ENCODE data around the gene HECW1.
A peak's percentile ranks its signal among the peaks of the same experiment; 100 is the strongest.
"Not testable (repeated sequence)": the region's sequence is repeated elsewhere in the genome, so short reads cannot be mapped to it uniquely, and the experiment has no call there.

The HECW1 gene

GRCh38 chr7:43121973-43122372 is 9.5 kb downstream of the HECW1 start:
- no peak overlapping the region for H3K27ac Mint-ChIP-seq
- no peaks in the 10 kb centered on the region for H3K9me3 Mint-ChIP-seq
- no peaks in the 10 kb centered on the region for H3K4me1 Mint-ChIP-seq
- DNase-seq (ENCODE audit: low spot score in 2 of 2) (no peak), ATAC-seq (no peak)
- no peak overlapping the region for H3K4me3 Mint-ChIP-seq
- H3K36me3 Mint-ChIP-seq: no peaks in the 10 kb centered on the region

DNA sequence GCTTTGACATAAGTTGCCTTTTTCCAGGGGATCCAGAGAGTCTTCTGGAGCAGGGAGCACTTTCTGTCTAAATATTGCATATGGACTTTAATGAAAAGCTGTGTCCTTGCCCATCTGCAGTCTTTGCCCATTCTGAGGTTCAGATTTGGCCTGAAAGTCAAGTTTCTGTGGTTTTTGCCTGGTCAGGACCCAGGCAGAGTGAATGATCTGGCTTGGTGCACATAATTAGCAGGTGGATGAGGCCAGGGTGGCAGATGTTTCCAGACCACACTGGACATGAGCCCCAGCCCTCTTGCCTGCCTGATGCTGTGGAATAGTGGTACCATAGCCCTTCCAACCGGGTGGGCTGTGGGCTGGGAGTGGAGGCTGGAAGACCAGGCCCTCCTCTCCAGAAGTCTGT is 11.0 kb downstream of the HECW1 start:
- Mint-ChIP-seq H3K4me1 (no peaks in the 10 kb centered on the region), H3K36me3 (no peaks in the 10 kb centered on the region), H3K9me3 (no peaks in the 10 kb centered on the region), H3K4me3 (no peak overlapping the region), H3K27ac (no peak overlapping the region)
- DNase-seq (ENCODE audit: low spot score in 2 of 2) (no peak), ATAC-seq (no peak)

GRCh38 chr7:43124388-43124787 is 11.9 kb downstream of the HECW1 start:
- no peak for DNase-seq (ENCODE audit: low spot score in 2 of 2)
- no peak overlapping the region for H3K27ac Mint-ChIP-seq
- no peaks in the 10 kb centered on the region for H3K4me1 Mint-ChIP-seq
- no peaks in the 10 kb centered on the region for H3K36me3 Mint-ChIP-seq
- ATAC-seq: no peak
- no peak overlapping the region for H3K4me3 Mint-ChIP-seq
- no peaks in the 10 kb centered on the region for H3K9me3 Mint-ChIP-seq

DNA sequence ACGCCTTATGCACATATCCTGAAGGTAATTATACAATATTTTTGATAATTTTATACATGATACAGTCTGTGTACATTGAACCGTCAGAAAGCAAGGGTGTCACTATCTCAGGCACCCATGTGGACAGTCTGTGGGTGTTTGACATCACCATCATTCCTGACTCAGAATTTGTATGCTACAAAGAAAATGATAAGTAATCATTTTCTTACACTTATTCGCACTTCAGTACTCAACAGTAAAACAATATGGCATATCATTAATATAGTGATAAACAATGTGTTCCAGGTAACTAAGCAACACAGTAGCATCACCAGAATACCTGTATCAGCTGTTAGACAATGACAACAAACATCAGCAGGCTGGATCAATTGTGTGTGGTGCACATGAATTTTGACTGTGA is 17.9 kb downstream of the HECW1 start:
- Mint-ChIP-seq H3K4me3 (no peak overlapping the region), H3K4me1 (no peaks in the 10 kb centered on the region), H3K9me3 (no peaks in the 10 kb centered on the region), H3K36me3 (no peaks in the 10 kb centered on the region), H3K27ac (no peak overlapping the region)
- ATAC-seq (no peak), DNase-seq (ENCODE audit: low spot score in 2 of 2) (no peak)

DNA sequence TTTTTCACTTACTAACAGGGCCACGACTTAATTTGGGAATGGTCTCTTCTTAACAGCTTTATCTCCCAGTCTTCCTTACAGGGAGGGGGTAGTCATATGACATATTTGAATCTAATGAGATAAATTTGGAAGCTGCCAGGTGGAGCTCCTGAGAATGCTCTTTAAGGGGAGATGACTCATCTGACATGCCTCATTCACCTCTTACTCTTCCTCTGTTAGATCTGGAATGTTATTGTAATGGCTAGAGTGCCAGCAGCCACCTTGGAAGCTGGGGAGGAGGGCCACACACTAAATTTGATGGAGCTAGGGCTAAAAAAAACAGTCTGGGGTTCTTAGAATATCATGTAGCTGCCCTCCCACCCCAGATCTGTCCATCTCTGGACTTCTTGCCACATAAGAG is 22.7 kb downstream of the HECW1 start:
- Mint-ChIP-seq H3K27ac (no peak overlapping the region), H3K4me3 (no peak overlapping the region), H3K36me3 (no peaks in the 10 kb centered on the region), H3K4me1 (no peaks in the 10 kb centered on the region), H3K9me3 (no peaks in the 10 kb centered on the region)
- DNase-seq (ENCODE audit: low spot score in 2 of 2) (no peak), ATAC-seq (no peak)

- H3K27ac Mint-ChIP-seq: no peak overlapping the region
- no peaks in the 10 kb centered on the region for H3K9me3 Mint-ChIP-seq
Observed at GRCh38 chr7:43136064-43136463, 23.6 kb downstream of the HECW1 start.

DNA sequence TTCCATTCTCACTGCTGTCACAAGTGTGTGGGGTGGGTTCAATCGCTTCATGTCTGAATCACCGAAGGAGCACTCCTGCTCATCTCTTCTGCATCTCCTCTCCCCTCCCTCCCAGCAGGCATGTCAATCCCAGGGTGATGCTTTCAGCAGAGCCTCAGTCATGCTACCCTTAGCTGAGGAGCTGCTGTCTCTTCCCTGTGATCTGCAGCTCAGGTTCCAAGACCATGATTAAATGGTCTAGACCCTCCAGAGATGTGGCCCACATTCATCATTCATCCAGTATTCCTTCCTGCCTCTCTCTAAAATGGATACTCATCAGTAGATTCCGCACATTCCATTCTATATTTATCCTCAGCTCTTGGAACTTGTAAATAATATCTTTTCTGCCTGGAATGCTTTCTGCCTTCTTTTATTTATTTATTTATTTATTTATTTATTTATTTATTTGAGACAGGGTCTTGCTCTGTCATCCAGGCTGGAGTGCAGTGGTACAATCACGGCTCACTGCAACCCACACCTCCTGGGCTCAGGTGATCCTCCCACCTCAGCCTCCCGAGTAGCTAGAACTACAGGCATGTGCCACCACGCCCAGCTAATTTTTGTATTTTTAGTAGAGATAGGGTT is 24.8 kb downstream of the HECW1 start:
- H3K4me1 Mint-ChIP-seq; H3K27ac Mint-ChIP-seq; H3K36me3 Mint-ChIP-seq; DNase-seq (ENCODE audit: low spot score in 2 of 2); H3K4me3 Mint-ChIP-seq; H3K9me3 Mint-ChIP-seq: not testable (repeated sequence)
- ATAC-seq: peak; percentile 42

More at GRCh38 chr7:43136064-43136463, 23.6 kb downstream of the HECW1 start:
- Mint-ChIP-seq H3K36me3 (no peaks in the 10 kb centered on the region), H3K4me3 (no peak overlapping the region), H3K4me1 (no peaks in the 10 kb centered on the region)
- no peak for DNase-seq (ENCODE audit: low spot score in 2 of 2)
- no peak for ATAC-seq

DNA sequence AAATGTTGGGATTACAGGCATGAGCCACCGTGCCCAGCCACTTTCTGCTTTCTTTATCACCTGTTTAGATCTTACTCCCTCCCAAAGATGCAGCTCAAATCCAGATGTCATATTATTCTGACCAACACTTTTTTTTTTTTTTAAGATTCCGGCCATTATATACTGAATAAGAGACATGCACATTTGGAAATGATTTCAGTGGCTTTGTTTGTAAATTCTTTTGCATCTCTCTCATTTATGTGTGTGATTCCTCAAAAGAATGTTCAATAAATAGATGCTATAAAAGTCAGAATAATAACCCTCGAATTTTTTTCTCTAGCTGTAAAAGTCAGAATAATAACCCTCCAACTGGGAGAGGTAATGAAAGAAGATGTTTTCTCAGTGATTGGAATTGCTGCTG is 25.4 kb downstream of the HECW1 start:
- DNase-seq (ENCODE audit: low spot score in 2 of 2): no peak
- H3K4me3 Mint-ChIP-seq: no peak overlapping the region

DNA sequence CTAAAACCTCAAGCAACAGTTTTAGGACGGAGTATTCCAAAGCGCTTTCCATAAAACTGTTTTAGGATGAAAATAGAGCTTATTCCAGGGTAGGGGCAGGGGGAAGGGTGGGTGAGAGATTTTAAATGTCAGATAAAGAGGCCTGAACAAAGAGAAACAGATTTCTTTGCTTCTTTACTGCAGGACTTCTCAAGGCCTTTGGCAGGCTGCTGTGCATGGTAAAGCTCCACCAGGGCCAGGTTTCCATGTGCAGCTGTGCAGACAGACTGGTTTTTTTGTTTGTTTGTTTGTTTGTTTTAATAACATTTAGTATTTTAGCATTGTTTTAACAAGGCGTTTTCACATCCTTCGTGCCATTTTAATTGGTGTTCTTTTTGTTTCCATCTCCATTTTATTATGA is 26.3 kb downstream of the HECW1 start:
- no peaks in the 10 kb centered on the region for H3K4me1 Mint-ChIP-seq
- no peak for ATAC-seq
- H3K9me3 Mint-ChIP-seq: no peaks in the 10 kb centered on the region
- DNase-seq (ENCODE audit: low spot score in 2 of 2): no peak
- no peak overlapping the region for H3K27ac Mint-ChIP-seq
- H3K4me3 Mint-ChIP-seq: no peak overlapping the region
- H3K36me3 Mint-ChIP-seq: no peaks in the 10 kb centered on the region

More for the DNA sequence above, 25.4 kb downstream of the HECW1 start:
- no peaks in the 10 kb centered on the region for H3K4me1 Mint-ChIP-seq
- H3K27ac Mint-ChIP-seq: no peak overlapping the region
- H3K9me3 Mint-ChIP-seq: no peaks in the 10 kb centered on the region
- no peaks in the 10 kb centered on the region for H3K36me3 Mint-ChIP-seq
- ATAC-seq: no peak

GRCh38 chr7:43139137-43139536 is 26.7 kb downstream of the HECW1 start:
- DNase-seq (ENCODE audit: low spot score in 2 of 2) (no peak), ATAC-seq (no peak)
- Mint-ChIP-seq H3K9me3 (no peaks in the 10 kb centered on the region), H3K36me3 (no peaks in the 10 kb centered on the region), H3K4me1 (no peaks in the 10 kb centered on the region), H3K27ac (no peak overlapping the region), H3K4me3 (no peak overlapping the region)

DNA sequence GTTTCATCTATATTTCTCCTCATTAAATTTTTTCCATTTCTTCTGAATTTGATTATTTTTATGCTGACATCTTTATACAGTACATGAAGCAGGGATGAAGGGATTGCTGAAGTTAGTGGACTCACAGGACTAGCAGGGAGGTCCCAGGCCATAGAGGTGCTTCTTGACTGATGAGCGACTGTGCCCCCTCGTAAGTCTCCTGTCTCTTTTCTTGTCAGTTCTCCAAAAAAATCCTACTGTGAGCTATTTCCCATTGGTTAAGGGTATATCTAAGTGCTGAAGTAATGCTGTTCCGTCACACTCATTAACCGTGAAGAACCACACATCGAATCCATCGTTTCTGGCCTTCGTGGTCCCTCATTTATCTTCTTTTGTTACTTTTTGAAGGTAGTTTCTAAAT is 27.7 kb downstream of the HECW1 start:
- DNase-seq (ENCODE audit: low spot score in 2 of 2): no peak
- Mint-ChIP-seq H3K36me3 (no peaks in the 10 kb centered on the region), H3K27ac (no peak overlapping the region), H3K4me3 (no peak overlapping the region), H3K9me3 (no peaks in the 10 kb centered on the region), H3K4me1 (no peaks in the 10 kb centered on the region)
- ATAC-seq: no peak

DNA sequence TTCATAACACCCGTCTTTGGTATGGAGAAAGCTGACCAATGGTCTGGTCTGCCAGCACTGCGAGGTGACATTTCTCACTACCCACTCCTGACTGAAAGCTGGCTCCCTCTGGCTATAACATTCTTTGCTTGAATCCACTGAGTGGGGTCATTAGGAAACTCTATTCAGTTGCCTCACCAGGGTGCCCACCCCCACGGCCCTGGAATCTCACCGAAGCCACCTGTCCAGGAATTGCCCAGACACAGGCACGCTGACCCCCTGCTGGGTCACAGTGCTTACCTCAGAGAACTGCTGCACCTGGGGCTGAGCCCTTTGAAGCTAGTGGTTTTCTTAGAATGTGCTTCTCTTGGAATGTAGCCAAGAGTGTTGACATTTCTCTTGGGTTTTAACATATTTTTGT is 28.6 kb downstream of the HECW1 start:
- no peak overlapping the region for H3K4me3 Mint-ChIP-seq
- no peaks in the 10 kb centered on the region for H3K36me3 Mint-ChIP-seq
- H3K4me1 Mint-ChIP-seq: no peaks in the 10 kb centered on the region
- no peak for ATAC-seq
- H3K27ac Mint-ChIP-seq: no peak overlapping the region
- no peaks in the 10 kb centered on the region for H3K9me3 Mint-ChIP-seq
- no peak for DNase-seq (ENCODE audit: low spot score in 2 of 2)

GRCh38 chr7:43142703-43143102 is 30.3 kb downstream of the HECW1 start:
- H3K9me3 Mint-ChIP-seq: no peaks in the 10 kb centered on the region
- no peaks in the 10 kb centered on the region for H3K36me3 Mint-ChIP-seq
- no peak overlapping the region for H3K27ac Mint-ChIP-seq
- H3K4me1 Mint-ChIP-seq: no peaks in the 10 kb centered on the region
- no peak overlapping the region for H3K4me3 Mint-ChIP-seq
- no peak for DNase-seq (ENCODE audit: low spot score in 2 of 2)
- no peak for ATAC-seq

GRCh38 chr7:43143918-43144589 is 31.6 kb downstream of the HECW1 start:
- no peak overlapping the region for H3K27ac Mint-ChIP-seq
- no peaks in the 10 kb centered on the region for H3K4me1 Mint-ChIP-seq
- H3K36me3 Mint-ChIP-seq: no peaks in the 10 kb centered on the region
- DNase-seq (ENCODE audit: low spot score in 2 of 2) (no peak), ATAC-seq (no peak)
- no peak overlapping the region for H3K4me3 Mint-ChIP-seq
- no peaks in the 10 kb centered on the region for H3K9me3 Mint-ChIP-seq

DNA sequence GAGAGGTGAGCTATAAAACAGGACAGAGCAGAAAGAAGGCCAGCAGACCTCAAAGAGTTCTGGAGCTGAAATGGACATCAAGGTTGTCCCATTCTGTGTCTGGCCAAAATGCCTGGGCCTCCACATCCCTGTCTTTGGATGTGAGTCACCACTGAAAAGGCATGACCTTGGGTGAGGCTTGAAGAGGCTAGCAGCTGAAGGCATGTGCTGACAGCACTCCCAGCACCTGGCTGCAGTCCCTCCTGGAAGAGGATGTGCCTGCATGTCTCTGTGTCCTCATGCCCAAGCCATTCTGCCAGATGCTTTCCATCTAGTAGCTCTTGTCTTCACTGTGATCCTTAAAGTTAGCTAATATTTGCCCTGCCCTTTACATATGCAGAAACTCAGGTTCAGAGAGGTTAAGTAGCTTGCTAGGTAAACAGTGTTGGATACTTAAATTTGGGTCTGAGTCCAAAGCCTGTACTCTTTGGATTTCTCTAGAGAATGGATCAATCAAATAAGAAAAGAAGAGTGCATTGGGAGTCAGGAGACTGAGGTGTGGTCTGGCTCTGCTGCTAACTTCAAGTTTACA is 35.8 kb downstream of the HECW1 start:
- H3K4me1 Mint-ChIP-seq: no peaks in the 10 kb centered on the region
- ATAC-seq (no peak), DNase-seq (ENCODE audit: low spot score in 2 of 2) (no peak)
- no peak overlapping the region for H3K27ac Mint-ChIP-seq
- no peaks in the 10 kb centered on the region for H3K9me3 Mint-ChIP-seq
- no peaks in the 10 kb centered on the region for H3K36me3 Mint-ChIP-seq
- H3K4me3 Mint-ChIP-seq: no peak overlapping the region

- no peaks in the 10 kb centered on the region for H3K9me3 Mint-ChIP-seq
- no peak overlapping the region for H3K4me3 Mint-ChIP-seq
- DNase-seq (ENCODE audit: low spot score in 2 of 2) (no peak), ATAC-seq (no peak)
- H3K36me3 Mint-ChIP-seq: no peaks in the 10 kb centered on the region
- H3K27ac Mint-ChIP-seq: no peak overlapping the region
- no peaks in the 10 kb centered on the region for H3K4me1 Mint-ChIP-seq
Observed at GRCh38 chr7:43151076-43151475, 38.6 kb downstream of the HECW1 start.

Measured in stimulated activated effector memory CD8-positive, alpha-beta T cell treated with anti-CD3 and anti-CD28 coated beads, Interleukin-12 subunit alpha, Interleukin-12 subunit beta, amount 100 ng/mL, for 72 hours (primary cell).